ENCODE data around the gene THUMPD3.

DNA sequence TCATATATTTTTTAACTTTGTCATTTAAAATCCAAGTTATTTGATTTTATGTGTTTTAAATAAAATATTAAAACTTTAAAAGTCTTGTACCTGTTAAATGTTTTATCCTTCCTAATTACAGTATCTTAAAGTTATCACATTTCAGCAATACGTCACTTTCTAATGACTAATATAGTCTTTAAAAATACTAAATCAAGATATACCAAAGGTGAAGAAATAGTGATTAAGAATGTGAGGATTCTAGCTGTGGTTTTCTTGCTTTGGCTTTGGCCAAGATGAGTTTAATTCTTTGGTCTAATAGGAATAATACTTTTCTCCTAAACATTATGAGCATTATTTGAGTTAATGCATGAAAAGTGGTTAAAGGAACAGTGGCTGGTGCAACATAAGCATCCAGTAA, 48.4 kb downstream of the THUMPD3 start:
- TF ChIP-seq, protein P1, sequence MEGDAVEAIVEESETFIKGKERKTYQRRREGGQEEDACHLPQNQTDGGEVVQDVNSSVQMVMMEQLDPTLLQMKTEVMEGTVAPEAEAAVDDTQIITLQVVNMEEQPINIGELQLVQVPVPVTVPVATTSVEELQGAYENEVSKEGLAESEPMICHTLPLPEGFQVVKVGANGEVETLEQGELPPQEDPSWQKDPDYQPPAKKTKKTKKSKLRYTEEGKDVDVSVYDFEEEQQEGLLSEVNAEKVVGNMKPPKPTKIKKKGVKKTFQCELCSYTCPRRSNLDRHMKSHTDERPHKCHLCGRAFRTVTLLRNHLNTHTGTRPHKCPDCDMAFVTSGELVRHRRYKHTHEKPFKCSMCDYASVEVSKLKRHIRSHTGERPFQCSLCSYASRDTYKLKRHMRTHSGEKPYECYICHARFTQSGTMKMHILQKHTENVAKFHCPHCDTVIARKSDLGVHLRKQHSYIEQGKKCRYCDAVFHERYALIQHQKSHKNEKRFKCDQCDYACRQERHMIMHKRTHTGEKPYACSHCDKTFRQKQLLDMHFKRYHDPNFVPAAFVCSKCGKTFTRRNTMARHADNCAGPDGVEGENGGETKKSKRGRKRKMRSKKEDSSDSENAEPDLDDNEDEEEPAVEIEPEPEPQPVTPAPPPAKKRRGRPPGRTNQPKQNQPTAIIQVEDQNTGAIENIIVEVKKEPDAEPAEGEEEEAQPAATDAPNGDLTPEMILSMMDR (conservative IDR thresholded peaks at IDR 0.05 in 1 of 2, IDR thresholded peaks at IDR 0.05 in 1 of 2; ENCODE audit: low read depth in 1 of 2, low read length in 2 of 2) = no peak
- no peak for TF ChIP-seq EZH2 (IDR thresholded peaks at IDR 0.05; ENCODE audit: low read length, missing control alignments)
